ENCODE results near the gene MID1.

DNA sequence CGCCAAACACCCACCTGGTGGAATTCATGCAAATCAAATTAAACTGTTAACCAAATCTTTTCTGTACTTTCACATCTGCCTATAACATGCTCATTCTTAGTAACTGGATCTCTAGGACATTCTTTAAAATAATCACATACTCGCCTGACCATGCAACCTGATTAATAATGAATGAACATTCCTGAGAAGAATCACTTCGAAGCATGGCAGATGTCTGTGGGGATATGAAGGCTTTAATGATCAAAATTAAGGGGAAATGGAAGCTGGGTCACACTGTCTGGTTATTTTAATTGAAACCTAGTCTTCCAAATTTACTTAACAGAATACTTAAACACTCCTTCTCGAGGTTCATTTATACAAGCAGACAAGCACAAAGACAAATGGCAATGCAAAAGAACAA lies 44.2 kb downstream of the MID1 start:
- TF ChIP-seq, protein P1, sequence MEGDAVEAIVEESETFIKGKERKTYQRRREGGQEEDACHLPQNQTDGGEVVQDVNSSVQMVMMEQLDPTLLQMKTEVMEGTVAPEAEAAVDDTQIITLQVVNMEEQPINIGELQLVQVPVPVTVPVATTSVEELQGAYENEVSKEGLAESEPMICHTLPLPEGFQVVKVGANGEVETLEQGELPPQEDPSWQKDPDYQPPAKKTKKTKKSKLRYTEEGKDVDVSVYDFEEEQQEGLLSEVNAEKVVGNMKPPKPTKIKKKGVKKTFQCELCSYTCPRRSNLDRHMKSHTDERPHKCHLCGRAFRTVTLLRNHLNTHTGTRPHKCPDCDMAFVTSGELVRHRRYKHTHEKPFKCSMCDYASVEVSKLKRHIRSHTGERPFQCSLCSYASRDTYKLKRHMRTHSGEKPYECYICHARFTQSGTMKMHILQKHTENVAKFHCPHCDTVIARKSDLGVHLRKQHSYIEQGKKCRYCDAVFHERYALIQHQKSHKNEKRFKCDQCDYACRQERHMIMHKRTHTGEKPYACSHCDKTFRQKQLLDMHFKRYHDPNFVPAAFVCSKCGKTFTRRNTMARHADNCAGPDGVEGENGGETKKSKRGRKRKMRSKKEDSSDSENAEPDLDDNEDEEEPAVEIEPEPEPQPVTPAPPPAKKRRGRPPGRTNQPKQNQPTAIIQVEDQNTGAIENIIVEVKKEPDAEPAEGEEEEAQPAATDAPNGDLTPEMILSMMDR (IDR thresholded peaks at IDR 0.05; ENCODE audit: low read depth, low read length) = no peak
- TF ChIP-seq EZH2phosphoT487 (IDR thresholded peaks at IDR 0.05; ENCODE audit: low read depth) = no peak
